ENCODE measurements around the gene GOLGA1. TPM values are rescaled to one million over a fixed set of nuclear protein-coding genes. Genes with fewer than 3 reads are reported as not detected.
A peak's percentile ranks its signal among the peaks of the same experiment; 100 is the strongest.

Gene GOLGA1
- total and polyA plus RNA-seq, 2 of the 13 experiments (the other 11 are each of a cell fraction or from before 2014, with no cell fraction given): 12.7 to 15.9 TPM

DNA sequence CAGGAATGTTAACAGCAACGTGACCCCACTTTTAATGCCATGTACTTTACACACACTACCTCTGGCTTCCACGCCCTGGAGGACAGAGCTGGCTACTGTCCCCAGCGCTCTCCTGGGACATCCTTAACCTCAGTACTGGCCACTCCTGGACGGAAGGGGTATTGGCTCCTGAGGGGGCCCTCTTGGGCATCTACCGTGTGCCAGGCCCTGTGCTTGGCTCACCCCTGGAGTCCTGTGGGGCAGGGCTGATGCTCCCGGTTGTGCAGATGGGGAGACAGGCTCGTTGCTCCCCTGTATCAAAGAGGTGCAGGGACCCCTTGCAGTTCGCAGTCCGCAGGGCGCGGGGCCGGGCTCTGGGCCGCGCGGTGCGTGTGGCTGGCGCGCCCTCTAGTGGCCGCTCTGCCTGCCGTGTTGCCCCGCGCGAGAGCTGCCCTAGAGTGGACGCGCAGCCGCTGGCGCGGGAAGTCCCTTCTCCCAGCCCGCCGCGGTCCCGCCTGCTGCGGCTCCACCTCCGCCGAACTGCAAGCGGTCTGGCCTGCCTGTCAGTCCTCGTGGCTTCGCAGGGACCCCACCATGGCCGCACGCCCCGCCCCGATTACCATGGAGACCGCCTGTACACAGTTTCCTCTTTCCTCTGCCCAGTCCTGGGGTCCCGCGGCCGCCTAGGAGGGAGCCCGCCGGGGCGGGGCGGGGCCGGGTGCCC is 87.9 kb downstream of the GOLGA1 start, which contains the start of gene WDR38 (continued):
- TF ChIP-seq ZBTB10 (CRISPR knock-in tag; IDR thresholded peaks at IDR 0.05; ENCODE audit: borderline replicate concordance): no peak
- TF ChIP-seq TOE1 (CRISPR knock-in tag; IDR thresholded peaks at IDR 0.05): no peak
- TF ChIP-seq ZNF7 (CRISPR knock-in tag; IDR thresholded peaks at IDR 0.05): no peak
- no peak for TF ChIP-seq ONECUT2 (CRISPR knock-in tag; IDR thresholded peaks at IDR 0.05)
- no peak for TF ChIP-seq ZBTB49 (CRISPR knock-in tag; IDR thresholded peaks at IDR 0.05; ENCODE audit: borderline replicate concordance)
- TF ChIP-seq, protein P1, sequence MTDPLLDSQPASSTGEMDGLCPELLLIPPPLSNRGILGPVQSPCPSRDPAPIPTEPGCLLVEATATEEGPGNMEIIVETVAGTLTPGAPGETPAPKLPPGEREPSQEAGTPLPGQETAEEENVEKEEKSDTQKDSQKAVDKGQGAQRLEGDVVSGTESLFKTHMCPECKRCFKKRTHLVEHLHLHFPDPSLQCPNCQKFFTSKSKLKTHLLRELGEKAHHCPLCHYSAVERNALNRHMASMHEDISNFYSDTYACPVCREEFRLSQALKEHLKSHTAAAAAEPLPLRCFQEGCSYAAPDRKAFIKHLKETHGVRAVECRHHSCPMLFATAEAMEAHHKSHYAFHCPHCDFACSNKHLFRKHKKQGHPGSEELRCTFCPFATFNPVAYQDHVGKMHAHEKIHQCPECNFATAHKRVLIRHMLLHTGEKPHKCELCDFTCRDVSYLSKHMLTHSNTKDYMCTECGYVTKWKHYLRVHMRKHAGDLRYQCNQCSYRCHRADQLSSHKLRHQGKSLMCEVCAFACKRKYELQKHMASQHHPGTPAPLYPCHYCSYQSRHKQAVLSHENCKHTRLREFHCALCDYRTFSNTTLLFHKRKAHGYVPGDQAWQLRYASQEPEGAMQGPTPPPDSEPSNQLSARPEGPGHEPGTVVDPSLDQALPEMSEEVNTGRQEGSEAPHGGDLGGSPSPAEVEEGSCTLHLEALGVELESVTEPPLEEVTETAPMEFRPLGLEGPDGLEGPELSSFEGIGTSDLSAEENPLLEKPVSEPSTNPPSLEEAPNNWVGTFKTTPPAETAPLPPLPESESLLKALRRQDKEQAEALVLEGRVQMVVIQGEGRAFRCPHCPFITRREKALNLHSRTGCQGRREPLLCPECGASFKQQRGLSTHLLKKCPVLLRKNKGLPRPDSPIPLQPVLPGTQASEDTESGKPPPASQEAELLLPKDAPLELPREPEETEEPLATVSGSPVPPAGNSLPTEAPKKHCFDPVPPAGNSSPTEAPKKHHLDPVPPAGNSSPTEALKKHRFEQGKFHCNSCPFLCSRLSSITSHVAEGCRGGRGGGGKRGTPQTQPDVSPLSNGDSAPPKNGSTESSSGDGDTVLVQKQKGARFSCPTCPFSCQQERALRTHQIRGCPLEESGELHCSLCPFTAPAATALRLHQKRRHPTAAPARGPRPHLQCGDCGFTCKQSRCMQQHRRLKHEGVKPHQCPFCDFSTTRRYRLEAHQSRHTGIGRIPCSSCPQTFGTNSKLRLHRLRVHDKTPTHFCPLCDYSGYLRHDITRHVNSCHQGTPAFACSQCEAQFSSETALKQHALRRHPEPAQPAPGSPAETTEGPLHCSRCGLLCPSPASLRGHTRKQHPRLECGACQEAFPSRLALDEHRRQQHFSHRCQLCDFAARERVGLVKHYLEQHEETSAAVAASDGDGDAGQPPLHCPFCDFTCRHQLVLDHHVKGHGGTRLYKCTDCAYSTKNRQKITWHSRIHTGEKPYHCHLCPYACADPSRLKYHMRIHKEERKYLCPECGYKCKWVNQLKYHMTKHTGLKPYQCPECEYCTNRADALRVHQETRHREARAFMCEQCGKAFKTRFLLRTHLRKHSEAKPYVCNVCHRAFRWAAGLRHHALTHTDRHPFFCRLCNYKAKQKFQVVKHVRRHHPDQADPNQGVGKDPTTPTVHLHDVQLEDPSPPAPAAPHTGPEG (CRISPR knock-in tag; IDR thresholded peaks at IDR 0.05): peak; percentile 46; the same call in 1 of the 2 replicates
- TF ChIP-seq PHF20 (CRISPR knock-in tag; IDR thresholded peaks at IDR 0.05): no peak
- no peak for TF ChIP-seq PITX1 (CRISPR knock-in tag; IDR thresholded peaks at IDR 0.05)
- TF ChIP-seq, protein P2, sequence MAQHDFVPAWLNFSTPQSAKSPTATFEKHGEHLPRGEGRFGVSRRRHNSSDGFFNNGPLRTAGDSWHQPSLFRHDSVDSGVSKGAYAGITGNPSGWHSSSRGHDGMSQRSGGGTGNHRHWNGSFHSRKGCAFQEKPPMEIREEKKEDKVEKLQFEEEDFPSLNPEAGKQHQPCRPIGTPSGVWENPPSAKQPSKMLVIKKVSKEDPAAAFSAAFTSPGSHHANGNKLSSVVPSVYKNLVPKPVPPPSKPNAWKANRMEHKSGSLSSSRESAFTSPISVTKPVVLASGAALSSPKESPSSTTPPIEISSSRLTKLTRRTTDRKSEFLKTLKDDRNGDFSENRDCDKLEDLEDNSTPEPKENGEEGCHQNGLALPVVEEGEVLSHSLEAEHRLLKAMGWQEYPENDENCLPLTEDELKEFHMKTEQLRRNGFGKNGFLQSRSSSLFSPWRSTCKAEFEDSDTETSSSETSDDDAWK (CRISPR knock-in tag; IDR thresholded peaks at IDR 0.05): no peak
- TF ChIP-seq, protein P3, sequence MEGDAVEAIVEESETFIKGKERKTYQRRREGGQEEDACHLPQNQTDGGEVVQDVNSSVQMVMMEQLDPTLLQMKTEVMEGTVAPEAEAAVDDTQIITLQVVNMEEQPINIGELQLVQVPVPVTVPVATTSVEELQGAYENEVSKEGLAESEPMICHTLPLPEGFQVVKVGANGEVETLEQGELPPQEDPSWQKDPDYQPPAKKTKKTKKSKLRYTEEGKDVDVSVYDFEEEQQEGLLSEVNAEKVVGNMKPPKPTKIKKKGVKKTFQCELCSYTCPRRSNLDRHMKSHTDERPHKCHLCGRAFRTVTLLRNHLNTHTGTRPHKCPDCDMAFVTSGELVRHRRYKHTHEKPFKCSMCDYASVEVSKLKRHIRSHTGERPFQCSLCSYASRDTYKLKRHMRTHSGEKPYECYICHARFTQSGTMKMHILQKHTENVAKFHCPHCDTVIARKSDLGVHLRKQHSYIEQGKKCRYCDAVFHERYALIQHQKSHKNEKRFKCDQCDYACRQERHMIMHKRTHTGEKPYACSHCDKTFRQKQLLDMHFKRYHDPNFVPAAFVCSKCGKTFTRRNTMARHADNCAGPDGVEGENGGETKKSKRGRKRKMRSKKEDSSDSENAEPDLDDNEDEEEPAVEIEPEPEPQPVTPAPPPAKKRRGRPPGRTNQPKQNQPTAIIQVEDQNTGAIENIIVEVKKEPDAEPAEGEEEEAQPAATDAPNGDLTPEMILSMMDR (CRISPR knock-in tag; IDR thresholded peaks at IDR 0.05): peak; percentile 96

All from HepG2 (cell line).